ENCODE data around the gene POC5.

Gene POC5

DNA sequence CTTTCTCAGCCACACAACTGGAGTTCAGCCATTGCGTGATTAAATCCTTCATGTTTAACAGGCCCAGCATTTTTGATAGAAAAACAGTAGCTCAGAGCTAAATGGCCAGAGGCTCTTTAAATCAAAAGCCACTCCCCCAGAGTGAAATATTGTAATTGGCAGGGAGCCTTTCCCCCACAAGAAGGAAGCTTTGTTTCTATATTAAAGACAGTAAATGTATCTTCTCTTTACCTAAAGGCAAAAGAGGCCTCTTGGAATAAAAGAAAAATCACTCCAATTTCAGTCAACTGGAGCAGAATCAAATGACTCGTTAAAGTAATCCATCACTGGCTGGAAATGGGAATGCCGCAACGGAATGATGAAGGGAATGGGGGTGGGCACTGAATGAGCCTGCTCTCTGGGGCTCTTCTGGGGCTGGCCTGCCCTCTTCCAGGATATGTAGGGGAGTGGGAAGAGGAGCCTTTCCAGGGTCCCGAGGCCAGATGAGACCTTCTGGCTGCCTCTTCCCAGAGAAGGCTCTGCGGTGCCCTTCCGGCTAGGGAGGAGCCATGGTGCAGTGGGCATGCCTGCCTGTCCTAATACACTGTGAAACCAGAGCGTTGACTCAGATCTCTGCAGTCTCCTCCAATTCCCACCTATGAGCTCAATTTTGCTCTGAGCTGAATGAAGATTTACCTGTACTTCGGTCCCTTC is 60.8 kb downstream of the POC5 start:
- no peak for FAIRE-seq

DNA sequence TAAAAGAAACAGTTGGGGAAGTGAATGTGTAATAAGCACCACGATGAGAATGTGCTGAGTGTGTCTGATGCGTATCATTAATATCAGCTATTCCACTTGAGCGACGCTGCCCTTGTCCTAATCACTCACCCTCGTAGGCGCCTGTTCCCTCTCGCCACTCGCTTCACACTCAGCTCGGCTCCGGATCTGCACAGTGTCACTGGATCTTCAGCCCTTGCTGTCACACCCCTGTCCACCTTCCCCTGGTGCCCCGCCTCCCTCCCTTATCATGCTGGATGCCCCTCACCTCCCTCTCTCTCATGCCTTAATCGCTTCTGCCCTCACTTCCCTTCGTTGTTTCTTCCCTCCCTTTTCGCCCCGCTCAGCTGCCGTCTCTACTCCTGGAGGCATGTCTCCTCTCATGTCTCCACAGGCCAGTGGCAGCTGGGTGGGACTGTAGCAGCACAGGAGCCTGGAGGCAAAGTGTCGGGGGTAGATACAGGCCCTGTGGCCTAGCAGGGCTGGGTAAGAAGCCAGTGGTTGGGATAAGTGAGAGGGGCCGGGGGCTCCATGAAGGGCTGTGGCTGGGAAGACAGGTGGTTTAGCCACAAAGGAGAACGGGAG is 62.4 kb downstream of the POC5 start:
- no peak for FAIRE-seq

DNA sequence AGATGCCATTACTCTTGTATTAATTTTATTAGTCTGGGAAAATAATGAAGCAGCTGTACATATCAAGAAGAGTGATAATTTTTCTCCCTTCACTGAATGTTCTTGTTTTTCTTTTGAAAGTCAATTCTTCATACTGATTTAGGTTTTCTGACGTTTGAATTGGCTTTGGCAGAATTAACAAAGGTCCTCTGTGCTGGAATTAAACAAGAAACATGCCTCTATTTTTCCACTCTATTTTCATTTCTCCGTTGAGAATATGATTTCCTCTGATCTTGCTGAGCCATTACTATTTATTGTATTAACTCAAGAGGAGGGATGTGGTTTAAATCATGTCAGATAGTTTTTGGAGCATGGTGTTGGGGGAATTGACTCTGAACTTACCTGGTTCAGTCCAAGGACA is 63.7 kb downstream of the POC5 start:
- FAIRE-seq, result no peak

DNA sequence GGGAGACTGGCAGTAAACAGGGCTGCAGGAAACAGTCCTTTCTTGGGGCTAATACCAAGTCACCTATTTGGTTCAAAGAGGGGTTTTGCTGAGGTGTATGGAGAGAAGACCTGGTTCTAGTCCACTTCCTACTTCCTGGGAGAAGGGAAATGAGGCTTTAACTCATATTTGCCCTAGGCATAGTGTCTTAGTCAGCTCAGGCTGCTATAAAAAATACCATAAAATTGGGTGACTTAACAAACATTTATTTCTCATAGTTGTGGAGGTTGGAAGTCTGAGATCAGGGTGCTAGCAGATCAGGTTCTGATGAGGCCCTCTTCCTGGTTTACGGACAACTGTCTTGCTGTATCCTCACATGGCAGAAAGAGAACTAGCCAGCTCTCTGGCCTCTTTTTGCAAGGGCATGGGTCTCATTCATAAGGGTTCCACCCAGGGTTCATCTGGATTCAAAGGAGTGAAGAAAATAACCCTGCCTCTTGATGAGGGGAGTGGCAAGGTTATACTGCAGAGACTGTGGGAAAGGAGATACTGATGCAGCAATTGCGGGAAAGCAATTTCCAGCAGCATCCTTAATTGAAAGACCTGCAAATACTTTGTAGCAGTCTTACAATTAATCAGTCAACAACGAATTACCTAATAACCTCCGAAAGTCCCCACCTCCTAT is 65.5 kb downstream of the POC5 start:
- FAIRE-seq, result no peak

DNA sequence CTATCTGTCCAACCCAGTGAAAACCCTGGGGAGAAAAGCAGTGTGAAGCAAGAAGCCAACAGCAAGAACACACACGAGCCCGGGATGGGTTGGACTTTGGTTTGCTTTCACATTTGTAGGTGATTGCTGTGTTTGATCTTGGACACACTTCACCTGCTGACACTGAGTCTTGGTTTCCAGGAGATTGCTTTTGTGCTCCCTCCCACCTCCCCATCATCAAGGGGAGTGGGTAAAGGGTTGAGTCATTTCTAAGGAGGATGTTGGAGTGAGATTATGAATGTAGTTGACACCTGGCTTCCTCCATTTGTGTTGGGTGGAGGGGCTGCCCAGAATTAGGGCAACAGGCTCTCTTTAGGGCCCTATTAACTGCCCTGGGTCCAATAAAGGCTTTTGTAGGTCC is 68.5 kb downstream of the POC5 start:
- no peak for FAIRE-seq

DNA sequence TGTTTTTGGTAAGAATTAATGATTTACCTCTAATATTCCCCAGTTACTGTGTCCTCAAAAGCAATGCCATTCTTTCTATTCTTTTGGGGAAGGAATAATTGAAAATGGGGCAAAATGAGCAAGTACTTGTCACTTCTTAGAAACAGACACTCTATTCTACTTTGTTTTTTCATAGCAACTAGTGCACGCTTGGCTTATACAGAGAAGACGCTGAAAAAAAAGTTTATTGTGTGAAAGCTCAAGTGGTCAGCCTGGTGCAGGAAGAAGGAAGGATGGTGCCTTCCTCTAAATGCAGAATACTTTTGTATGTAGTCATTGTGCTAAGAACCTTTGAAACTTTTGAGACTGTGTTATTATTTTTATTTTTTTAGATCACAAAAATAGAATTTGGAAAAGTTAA is 76.4 kb downstream of the POC5 start:
- FAIRE-seq, result no peak

DNA sequence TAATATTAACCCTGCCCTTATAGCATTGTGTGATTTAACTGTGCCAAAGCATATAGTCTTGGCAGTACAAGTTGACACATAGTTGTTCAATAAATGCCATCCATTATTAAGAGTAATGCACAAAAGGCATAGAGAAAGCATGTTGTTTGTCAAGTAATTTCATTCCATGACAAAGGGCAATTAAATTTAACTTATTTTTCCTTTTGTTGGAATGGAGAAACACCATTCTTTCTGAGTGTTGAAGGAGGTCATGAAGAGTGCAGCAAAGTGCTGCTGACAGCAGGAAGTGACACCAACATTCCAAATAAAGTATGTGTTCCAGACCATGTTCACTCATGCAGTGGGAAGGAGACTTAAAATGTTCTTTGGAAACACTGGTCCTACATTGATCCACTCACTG is 76.8 kb downstream of the POC5 start:
- no peak for FAIRE-seq

DNA sequence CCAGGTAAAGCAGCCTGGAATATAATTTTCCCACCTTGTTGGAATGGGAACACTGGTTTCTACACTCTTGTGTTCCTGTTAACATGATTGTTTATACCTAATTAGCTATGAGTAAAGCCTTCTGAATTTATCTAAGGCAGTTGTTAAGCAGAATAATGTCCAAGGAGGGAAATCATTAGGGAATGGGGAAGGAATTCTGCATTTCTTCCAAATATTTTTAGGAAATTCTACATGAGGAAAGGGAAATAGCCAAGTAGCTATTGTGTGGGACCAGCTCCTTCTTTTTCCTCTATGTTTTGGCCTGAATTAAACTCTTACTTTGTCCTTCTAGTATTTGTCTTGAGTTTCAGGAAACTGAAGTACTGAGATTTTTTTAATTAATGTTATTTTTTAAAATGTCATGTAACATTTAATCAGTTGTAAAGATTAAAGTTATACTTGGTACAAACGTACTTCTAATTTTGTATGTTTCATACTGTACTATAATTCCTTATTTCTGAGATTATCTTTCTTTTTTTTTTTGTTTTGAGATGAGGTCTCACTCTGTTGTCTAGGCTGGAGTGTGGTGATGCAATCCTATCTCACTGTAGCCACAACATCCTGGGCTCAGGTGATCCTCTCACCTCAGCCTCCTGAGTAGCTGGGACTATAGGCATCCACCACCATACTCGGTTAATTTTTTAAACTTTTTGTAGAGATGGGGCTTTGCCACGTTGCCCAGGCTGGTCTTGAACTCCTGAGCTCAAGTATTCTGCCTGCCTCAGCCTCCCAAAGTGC is 77.5 kb downstream of the POC5 start:
- FAIRE-seq, result no peak

DNA sequence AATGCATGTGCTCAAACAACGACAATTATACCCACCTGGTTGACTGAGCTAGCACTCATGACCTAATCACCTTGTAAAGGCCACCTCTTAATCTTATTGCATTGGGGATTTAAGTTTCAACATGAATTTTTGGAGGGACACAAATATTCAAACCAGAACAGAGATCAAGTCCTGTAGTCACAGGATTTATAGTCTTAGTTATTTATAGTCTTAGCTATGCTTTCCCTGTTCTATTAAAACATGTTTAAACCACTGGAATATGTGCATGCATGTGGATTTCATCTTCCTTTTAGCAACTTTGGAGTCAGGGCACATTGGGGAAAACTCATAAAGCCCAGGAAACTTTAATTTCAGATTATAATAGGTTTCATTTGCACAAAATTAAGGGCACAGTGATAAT is 79.3 kb downstream of the POC5 start:
- no peak for FAIRE-seq

DNA sequence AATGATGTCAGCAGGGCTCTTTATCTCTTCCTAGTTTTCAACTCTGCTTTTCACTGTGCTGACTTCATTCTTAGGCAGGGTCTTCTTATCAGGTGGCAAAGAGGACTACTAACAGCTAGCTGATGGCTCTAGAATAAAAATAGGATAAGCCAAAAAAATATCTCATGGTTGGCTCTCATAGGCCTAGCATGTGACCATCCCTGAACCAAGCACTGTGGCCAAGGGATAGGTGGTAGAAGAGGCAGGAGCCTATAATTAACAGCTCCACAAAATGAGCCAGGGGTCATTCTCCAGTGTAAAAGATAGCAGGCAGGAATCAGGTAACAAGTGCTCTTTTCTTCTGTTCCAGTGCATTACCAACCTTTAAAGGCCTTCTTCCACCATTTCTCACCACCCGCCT is 84.9 kb downstream of the POC5 start:
- FAIRE-seq, result no peak

DNA sequence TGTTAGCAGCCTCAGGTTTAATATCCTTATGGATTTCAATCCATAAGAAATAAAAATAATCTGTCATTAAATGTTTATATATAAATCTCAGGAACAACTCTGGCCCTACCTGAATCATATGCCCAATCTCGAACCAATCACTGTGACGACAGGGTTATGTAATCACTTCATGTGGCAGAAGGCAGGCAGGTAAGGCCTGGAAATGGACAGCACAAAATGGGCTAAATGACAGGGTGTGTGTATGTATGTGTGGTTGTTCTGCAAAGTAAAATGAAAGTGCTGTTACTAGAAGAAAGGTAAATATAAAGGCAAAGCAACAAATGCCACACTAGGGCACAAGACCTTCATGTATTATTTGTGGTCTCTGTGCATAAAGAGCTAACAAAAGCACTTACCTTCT is 86.4 kb downstream of the POC5 start:
- FAIRE-seq, result no peak

DNA sequence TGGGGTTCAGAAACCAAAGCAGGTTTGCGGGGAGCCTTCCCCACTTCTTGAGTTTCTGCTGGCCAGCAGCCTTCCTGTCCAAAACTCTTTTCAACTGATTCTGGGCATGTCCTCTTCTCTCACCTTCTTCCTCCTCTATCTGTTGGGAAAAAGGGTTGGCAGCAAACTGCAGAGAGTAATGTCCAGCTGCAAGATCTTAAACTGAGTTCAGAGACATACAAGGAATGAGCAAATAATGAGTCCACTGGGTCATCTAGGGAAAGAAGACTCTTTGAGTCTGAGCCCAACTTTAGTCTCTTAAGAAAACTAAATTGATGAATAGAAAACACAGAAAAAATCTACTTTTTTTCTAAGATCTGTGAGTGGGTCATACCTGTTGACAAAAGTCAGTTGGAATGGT is 89.4 kb downstream of the POC5 start:
- no peak for FAIRE-seq

DNA sequence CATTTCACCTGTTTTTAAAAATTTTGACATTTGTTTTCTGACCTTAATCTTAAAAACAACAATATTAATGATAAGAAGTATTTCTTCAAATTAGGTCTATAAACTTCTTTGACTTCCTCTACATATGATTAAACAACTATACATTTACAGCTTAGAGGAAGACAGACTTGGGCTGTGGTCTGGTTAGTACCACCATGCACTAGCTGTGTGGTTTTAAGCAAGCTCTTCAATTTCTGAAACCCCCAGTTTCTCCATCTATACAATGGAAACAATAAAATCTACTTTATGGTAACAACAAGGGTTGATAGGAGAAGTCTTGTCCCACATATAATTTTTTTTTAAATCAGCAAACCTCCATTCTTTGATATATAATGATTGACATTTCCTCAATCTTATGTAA is 90.3 kb downstream of the POC5 start:
- FAIRE-seq, result no peak

Data from TTC549 (cell line).